GM21528 (cell line): ENCODE results near the gene KCNC1.

Experiments
- ATAC-seq: cut with Tn5 transposase; IDR thresholded peaks from one replicate; pipeline ENCODE4 v1.9.1; 2021; ENCODE audit warnings: mild to moderate bottlenecking, moderate library complexity; ENCODE audit not compliant: unreplicated experiment, low FRiP score

KCNC1 gene

DNA sequence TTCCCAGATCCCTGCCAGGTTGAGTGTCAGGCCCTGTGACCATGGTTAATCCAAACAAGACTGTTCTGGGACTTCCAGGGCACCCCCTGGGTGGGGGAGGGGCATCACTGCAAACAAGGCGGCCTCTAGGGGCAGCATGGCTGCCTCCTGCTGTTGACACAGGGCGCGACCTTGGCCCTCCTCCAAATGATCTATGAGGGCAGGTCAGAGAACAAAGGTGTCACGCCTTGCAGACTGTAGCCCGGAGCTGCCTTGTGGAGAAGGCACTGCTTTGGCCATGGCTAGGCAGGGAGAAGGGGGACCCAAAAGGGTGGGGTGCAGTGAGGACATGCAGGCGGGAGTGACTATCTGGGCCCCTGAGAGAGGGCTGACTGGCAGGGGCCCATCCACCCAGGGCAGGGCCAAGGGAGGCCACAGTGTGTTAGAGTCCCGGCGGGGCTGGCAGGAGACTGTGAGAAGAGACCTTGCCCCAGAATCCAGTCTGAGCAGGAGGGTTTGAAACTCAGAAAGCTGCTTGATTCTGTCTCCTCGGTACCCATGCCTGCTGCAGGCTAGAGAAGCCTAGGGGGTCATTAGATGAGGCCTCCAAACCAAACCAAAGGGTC is 35.6 kb downstream of the KCNC1 start:
- ATAC-seq, result no peak

DNA sequence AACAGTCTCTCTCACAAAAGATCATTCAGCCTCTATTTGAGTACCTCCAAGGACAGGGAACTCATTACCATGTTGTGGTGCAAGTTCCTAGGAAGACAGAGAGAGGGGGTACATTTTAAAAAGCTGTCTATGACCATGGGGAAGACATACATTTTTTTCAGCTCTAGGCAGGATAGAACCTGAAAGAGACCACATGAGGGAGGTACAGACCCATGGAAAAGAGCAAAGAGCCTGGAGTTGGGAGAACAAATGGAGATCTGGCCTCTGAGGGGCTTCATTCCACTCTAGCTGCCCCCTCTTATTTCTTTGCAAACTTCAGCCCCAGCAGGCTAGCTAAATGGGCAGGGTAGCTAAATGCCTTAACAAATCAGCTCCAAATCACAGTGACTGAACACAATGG is 36.3 kb downstream of the KCNC1 start:
- ATAC-seq, result no peak

DNA sequence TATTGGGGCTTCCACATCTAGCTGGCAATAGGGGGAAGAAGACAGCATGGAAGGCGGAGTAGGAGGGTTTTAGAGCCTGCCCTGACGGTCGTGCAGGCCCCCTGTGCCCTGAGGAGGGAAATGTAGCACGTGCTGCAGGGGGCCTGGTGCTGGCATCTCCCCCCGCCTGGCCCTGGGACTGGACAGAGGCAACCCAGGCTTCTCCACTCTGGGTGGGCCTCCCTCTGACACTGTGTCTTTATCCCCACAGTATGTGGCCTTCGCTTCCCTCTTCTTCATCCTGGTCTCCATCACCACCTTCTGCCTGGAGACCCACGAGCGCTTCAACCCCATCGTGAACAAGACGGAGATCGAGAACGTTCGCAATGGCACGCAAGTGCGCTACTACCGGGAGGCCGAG is 36.8 kb downstream of the KCNC1 start:
- no peak for ATAC-seq

DNA sequence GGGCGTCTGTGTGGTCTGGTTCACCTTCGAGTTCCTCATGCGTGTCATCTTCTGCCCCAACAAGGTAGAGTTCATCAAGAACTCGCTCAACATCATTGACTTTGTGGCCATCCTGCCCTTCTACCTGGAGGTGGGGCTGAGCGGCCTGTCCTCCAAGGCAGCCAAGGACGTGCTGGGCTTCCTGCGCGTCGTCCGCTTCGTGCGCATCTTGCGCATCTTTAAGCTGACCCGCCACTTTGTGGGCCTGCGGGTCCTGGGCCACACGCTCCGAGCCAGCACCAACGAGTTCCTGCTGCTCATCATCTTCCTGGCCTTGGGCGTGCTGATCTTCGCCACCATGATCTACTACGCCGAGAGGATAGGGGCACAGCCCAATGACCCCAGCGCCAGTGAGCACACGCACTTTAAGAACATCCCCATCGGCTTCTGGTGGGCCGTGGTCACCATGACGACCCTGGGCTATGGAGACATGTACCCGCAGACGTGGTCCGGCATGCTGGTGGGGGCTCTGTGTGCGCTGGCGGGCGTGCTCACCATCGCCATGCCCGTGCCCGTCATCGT is 37.3 kb downstream of the KCNC1 start:
- no peak for ATAC-seq

DNA sequence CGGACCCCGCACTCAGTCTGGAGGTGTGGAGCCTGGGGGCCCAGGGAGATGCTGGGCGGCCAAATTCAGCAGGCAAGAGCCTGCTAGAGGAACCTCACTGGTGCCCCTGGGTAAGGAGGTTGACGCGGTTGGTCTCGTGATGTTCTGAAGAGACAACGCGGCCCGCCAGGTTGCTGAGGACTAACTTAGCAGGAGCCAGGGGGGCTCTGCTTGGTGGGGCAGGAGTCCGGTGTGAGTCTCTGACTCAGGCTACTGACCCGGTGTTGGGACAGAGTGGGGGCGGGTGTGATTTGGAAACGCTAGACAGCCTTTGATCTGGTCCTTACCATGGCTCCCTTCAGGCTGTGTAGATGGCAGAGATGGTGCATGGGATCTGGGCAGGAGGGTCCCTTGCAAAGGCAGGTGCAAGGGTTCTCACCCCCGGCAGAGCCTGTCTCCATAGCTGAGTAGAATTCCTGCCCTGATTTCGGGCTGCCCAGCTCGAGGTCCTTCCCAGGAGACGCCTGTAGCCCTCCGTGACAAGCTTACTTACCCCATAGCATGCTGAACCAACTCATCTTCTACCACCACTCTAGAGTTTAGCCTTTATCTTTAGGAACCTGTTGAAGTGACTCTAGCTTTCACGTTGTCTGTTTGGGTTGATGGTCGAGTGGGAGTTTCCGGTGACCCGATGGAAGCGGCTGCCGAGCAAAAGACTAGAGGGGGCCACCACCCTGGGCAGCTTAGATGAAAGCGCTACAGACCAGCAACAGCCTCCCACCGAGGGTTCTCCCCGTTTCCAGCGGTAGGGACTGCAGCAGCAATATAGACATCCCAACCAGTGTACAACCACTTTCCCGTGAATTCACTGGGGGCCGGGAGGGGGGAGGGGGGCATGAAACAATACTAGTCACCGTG is 38.4 kb downstream of the KCNC1 start:
- no peak for ATAC-seq

DNA sequence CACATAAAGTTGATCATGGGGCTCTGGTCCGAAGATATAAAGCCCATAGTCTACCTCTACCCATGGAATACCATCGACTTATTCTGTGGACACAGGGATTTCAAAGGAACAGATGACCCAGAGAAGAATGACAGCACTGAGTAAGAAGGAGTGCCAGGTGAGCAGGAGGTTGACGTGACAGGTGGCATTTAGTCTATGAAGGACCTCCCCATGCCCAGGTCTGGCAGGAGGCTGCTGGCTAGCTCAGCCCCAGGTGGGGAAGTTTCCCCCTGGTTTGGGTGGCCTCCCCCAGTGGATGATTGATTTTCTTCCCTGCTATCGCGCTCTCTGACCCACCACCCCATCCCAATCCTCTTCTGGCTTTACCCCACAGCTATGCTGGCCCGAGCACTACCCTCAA is 39.1 kb downstream of the KCNC1 start:
- ATAC-seq, result no peak

DNA sequence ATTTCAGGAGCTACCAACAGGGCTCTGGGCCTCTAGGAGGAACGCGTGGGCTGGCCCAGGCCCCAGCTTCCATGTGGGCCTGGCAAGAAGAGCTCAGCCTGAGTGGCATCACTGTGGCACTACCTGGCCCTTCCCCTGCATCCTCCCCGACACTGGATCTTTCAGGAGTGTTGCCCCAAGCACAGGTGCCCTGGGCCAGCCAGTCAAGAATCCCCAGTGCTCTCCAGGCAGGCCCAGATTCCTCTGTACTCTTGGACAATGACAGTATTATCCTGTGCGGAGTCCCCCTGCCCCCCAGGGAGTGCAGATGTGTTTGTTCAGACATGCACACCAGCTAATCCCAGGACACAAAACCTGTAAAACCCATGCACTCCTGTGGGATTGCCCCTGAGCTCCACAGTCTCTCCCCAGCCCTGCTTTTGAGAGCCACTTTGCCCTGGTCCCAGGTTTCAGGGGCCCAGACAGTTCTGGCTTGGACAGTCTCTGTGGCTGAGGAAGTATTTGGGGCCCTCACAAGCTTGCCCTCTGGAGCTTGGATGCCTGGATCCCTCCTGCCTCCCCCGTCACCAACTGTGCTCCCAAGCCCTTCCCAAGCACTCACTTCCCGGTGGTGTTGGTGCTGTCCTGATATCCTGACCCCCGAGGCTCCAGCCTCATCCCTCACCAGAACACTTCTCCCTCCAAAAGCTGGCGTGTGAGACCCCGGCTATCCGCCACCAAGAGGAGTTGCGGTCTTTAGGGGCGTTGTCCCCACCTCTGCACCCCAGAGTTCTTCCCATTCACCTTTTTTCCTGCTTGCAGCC is 39.9 kb downstream of the KCNC1 start:
- ATAC-seq, result no peak

DNA sequence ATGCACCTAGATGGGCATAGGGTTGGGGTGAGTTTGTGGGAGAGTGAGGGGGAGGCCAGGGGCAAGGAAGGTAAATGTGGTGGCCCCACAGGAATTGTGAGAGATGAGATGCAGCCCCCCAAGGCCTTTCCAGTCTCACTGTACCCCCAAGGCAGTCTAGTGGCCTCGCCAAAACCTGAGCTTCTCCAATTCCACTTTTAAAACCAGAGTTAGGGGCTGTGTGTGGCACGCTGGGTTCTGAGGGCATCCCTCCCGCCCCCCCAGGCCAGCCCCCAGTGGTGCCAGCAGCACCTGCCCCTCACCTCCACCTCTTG is 40.4 kb downstream of the KCNC1 start:
- ATAC-seq, result no peak

DNA sequence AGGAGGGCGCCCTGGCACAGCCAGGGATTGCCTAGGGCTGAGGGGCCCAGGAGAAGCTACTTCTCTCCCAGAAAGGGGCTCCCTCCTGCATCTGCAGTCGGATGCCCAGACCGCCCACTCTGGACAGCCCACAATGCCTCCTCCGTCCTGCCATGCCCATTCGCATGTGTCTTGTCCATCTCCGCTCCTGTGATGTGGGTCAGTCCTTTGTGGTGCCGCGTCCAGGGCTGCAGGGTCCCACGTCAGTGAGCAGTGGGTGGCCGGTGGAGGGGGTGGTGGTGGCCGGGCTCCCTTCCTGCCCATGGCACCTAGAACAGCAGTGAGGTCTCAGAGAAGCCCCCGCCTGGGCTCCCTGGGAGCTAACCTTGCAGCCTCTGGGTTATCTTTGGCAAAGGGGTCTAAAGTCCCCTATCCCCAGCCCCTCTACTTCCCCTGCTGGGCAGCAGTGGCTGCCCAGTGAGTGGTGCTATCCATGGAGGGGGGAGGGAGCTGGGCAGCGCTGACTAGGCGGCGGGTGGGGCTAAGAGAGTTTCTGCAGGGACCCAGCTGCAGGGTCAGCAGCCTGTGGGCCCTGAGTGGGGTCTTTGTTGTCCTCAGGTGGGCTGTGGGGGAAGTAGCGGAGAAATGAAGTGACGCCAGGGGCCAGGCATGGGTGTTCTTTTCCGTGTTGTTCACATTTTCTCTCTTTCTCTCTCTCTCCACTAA is 41.1 kb downstream of the KCNC1 start:
- ATAC-seq, result no peak

DNA sequence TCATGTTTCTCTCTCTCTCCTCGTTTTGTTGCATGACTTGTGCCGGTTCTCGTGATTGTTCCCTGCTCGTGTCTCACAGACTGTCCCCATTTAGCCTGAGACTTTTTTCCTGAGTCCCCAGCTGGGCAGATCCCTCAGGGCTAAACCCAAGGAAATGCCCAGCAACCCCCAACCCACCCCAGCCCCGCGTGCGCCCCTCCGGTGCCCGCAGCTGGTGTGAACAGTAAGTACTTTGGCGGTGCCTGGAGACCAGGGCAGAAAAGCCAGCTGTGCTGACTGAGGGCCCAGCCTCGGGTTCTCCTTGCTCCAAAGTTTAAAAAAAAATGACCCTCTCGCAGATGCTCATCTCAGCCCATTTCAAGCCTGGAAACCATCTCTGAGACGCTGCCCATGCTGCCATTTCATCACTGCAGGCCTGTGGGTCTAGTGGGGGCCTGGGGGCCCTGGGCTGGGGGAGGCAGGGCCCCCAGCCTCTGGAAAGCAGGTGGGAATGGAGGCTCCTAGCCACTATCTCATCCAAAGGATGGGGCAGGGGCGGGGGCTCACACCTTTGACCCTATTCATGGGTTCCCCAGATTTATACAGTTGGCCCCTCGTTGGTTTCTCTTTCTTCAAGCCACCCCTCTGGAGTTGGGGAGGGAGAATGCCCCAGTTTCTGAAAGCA is 41.8 kb downstream of the KCNC1 start:
- ATAC-seq, result no peak

DNA sequence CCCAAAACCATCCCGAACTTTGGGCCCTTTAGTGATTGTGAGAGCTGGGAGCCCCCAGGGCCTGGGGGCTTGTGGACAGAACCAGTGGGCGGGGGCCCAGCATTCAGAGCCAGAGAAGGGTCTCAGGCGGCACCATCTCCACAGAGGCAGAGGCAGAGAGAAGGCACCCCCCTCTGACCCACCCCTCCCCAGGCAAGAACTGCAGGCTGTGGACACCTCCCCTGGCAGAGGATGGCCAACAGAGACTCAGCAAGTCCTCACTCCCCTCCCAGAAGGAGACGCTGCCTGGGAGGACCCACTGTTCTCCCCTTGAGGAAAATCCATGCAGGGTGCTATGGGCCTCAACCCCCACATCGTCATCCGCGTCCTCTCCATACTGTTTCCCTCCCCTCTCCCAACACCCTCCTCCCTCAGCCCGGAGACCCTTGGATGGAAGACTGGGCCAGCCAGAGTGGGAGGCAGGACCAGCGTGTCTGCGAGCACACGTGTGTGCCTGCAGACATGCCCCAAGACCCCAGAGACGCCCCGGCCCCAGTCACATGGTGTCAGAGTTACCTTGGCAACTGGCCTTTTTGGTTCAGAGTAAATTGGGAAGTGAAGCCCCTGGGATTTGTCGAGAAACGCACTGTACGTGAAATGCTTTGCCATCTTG is 42.6 kb downstream of the KCNC1 start:
- no peak for ATAC-seq

DNA sequence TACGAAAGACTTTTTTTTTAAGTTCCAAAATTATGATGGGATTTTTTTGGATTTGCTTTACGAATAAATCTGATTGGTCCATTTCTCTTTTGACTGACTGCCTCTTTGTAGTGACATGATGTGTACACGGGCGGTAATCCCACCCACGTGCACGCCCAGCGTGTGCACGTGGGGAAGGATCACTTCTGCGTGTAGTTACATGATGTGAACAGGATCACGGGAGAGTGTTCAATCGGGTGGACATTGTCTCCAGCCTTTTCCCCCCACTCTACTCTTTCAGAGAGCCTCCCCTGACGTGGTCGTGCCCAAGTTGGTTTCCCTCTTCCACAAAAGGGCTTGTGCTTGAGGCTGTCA is 43.1 kb downstream of the KCNC1 start:
- ATAC-seq, result no peak

DNA sequence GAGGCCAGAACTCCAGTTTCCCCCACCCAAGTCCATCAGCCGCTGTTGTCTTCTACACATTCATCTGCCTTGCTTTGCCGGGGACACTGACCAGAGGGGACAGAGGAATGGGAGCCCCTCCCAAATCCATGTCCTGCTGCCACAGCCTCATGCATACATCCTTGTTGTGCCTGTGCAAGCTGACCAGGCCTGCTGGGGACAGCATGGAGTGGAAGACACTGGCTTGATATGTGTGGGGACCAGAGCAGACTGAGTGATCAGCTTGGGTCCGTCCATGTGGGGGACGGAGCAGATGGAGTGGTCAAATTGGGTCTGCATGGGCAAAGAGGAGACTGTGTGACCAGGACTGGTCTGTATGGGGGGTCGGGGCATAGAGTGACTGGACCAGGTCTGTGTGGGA is 43.8 kb downstream of the KCNC1 start:
- no peak for ATAC-seq

DNA sequence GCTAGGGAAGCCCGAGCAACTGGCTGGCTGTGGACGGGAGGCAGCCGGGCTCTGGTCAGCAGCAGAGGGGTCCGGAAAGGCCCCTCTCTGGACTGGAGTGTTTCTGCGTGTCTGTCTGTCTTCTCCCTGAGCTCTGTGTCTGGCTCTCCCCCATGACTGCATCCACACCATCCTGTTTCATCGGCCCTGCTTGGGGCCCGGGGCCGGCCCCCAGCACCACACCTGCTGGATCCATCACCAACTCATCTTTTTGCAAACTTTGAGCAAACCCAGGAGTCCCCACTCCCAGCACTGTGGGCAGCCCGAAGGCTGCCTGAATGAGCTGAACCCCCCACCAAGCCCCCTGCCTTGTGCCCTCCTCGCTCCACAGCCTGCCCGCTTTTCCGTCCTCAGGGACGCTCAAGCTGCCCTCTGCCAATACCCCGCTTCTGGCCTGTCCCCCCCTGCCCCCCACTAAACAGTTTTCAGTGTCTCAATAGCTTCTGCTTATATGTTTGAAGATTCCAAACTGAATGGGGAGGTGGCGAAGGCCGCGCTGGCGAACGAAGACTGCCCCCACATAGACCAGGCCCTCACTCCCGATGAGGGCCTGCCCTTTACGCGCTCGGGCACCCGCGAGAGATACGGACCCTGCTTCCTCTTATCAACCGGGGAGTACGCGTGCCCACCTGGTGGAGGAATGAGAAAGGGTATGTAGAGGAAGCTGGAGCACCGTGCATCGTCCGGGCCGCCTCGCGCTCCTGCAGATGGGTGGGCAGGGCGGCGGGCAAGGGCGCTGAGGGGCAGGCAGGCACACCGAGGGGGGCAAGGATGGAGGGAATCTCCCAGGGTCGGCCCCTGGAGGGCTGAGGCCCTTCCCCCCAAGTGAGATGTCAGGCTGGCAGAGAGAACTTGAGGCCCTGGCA is 44.6 kb downstream of the KCNC1 start:
- no peak for ATAC-seq

DNA sequence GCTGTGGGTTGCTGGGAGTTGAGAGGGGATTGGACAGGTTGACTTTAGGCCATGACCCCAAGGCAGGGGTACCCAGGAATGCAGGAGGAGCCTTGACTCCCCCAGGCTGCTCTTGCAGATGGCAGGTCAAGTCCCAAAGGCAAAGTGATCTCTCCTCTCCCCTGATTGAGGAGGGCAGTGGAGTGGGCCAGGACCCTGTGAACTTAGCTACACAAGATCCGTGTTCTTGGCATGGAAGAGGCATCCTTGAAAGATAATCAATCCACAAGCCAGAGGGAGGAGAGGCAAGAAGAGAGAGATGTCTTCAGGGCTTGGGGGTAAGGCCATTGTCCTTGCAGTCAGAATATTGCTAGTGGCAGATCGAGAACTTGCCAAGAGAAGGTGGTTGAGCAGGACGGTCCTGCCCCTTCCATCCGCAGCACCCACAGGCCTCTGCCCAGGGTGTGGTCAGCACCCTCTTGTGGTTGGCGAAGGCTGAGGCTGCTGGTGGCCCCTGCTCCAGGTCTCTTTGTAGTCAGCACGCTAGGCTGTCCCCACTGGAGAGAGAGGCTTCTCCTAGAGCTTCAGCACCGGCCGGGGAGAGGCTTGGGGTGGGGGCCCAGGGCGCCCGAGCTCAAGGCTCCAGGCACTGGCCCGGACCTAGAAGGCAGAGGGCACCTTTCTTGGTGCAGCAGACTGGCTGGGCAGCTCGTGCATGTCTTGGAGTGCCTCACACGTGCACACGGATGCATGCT is 45.4 kb downstream of the KCNC1 start:
- ATAC-seq, result no peak

DNA sequence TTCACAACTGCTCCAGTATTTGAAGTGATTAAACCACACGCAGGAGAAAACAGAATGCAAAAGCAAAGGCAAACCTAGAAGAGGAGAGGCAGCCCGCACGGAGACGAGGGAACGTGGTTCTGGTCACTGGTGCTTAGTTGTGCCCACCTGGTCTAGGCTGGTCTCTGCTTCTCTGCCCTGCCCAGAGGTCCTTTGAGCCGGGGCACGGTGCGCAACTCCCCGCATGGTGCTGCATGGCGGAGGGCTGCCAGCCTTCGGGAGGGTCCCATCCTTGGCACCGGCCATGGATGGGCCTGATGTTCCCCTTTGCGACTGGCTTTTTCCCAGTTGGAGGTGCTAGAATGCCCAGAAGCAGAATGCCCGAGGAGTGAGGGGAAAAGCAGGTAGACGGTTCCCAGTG is 46.1 kb downstream of the KCNC1 start:
- no peak for ATAC-seq

DNA sequence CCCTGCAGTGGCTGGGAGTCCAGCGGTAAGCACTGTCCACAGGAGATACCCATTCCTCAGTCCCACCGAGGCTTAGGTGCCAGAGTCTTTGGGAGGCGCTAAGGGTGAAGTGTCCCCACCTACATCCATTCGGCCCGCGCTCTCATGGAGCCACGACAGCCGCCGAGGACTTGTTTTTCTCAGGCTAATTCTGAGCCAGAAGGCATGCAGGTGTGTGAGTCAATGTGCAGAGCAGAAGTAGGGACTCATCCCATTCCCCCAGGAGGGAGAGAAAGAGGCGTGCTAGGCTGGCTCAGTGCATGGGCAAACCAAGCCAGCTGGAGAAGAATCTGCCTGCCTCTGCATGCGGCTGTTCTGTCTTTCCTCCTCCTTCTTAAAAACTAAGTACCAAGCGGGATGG is 46.6 kb downstream of the KCNC1 start:
- no peak for ATAC-seq

DNA sequence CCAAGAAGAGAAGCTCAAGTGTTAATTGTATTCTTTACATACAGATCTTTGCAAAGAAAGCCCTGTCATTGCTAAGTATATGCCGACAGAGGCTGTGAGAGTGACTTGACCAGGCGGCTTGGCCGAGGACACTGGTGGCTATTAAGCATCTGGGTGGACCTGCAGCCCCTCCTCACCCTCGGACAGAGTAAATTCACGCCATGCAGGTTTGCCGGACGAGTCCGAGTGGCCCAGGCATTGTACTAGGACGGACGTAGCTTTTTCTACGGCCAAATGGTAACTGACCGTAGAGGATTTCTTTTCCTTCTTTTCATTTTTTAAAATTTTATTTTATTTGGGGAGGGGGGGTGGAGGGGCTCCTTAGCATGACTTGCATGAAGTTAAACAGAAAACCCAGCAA is 47.0 kb downstream of the KCNC1 start:
- ATAC-seq, result no peak
